SK-N-SH treated with all-trans-retinoic acid at 6 μM for 48 hours (cell line): Measurements from ENCODE around the gene JDP2.

Source experiments
- ATAC-seq: fragments of 200-7000 bp; cut with Tn5 transposase; 3 replicates; pipeline ENCODE4 v1.9.1; 2020; ENCODE audit warnings: mild to moderate bottlenecking, moderate library complexity
- ARNTL ChIP-seq: fragments of 450-650 bp; formaldehyde crosslinking; IDR thresholded peaks from 2 replicates; pipeline ENCODE4 v1.5.0; 2020; ENCODE audit warnings: low read depth, mild to moderate bottlenecking, moderate library complexity, borderline replicate concordance
- BACH2 ChIP-seq: fragments of 250-450 bp; sonication (Bioruptor Pico); IDR thresholded peaks from 2 replicates; pipeline ENCODE4 v1.9.0; 2021; ENCODE audit warnings: mild to moderate bottlenecking, borderline replicate concordance
- CREB5 ChIP-seq: fragments of 250-450 bp; sonication (Bioruptor Pico); IDR thresholded peaks from 2 replicates; pipeline ENCODE4 v1.5.1; 2020; ENCODE audit warnings: low read depth, mild to moderate bottlenecking, moderate library complexity
- CSDC2 ChIP-seq: fragments of 250-450 bp; sonication (Bioruptor Pico); IDR thresholded peaks from 2 replicates; pipeline ENCODE4 v1.5.0; 2020; ENCODE audit warnings: mild to moderate bottlenecking, moderate library complexity
- CSRNP3 ChIP-seq: fragments of 250-450 bp; sonication (Bioruptor Pico); IDR thresholded peaks from 2 replicates; pipeline ENCODE4 v1.5.1; 2021; ENCODE audit warnings: mild to moderate bottlenecking, moderate library complexity
- ESRRG ChIP-seq: fragments of 250-450 bp; sonication (Bioruptor Pico); IDR thresholded peaks from 2 replicates; pipeline ENCODE4 v1.6.1; 2021; ENCODE audit warnings: mild to moderate bottlenecking
- GLIS3 ChIP-seq: fragments of 250-450 bp; sonication (Bioruptor Pico); IDR thresholded peaks from 2 replicates; pipeline ENCODE4 v1.5.0; 2020; ENCODE audit warnings: mild to moderate bottlenecking, moderate library complexity
- ISL1 ChIP-seq: fragments of 250-450 bp; sonication (Bioruptor Pico); IDR thresholded peaks from 2 replicates; pipeline ENCODE4 v2.1.2; 2022; ENCODE audit warnings: mild to moderate bottlenecking, moderate library complexity
- OSR1 ChIP-seq: fragments of 250-450 bp; sonication (Bioruptor Pico); IDR thresholded peaks from 2 replicates; pipeline ENCODE4 v1.8.0; 2022; ENCODE audit warnings: moderate library complexity, mild to moderate bottlenecking, inconsistent platforms
- PPARA ChIP-seq: fragments of 250-450 bp; sonication (Bioruptor Pico); IDR thresholded peaks from 2 replicates; pipeline ENCODE4 v1.5.0; 2020; ENCODE audit warnings: mild to moderate bottlenecking, borderline replicate concordance
- RARB ChIP-seq: fragments of 250-450 bp; sonication (Bioruptor Pico); IDR thresholded peaks from 2 replicates; pipeline ENCODE4 v1.8.0; 2021; ENCODE audit warnings: mild to moderate bottlenecking, moderate library complexity
- TCF4 ChIP-seq: fragments of 250-450 bp; sonication (Bioruptor Pico); IDR thresholded peaks from 2 replicates; pipeline ENCODE4 v1.8.0; 2021; ENCODE audit warnings: mild to moderate bottlenecking, moderate library complexity, borderline replicate concordance
- TOX ChIP-seq: fragments of 250-450 bp; sonication (Bioruptor Pico); IDR thresholded peaks from 2 replicates; pipeline ENCODE4 v1.8.0; 2021; ENCODE audit warnings: mild to moderate bottlenecking, moderate library complexity, borderline replicate concordance
- ZC3H10 ChIP-seq: fragments of 250-450 bp; sonication (Bioruptor Pico); IDR thresholded peaks from 2 replicates; pipeline ENCODE4 v1.5.1; 2021; ENCODE audit warnings: mild to moderate bottlenecking, moderate library complexity
- ZFP3 ChIP-seq: fragments of 250-450 bp; sonication (Bioruptor Pico); IDR thresholded peaks from 2 replicates; pipeline ENCODE4 v1.5.0; 2020; ENCODE audit warnings: mild to moderate bottlenecking, moderate library complexity
- ZFP30 ChIP-seq: fragments of 450-650 bp; formaldehyde crosslinking; IDR thresholded peaks from 2 replicates; pipeline ENCODE4 v1.5.0; 2022; ENCODE audit warnings: mild to moderate bottlenecking, moderate library complexity
- ZNF565 ChIP-seq: fragments of 450-650 bp; formaldehyde crosslinking; conservative IDR thresholded peaks from 2 replicates; pipeline ENCODE4 v1.5.0; 2020; ENCODE audit warnings: low read depth, mild to moderate bottlenecking, moderate library complexity
- ZNF70 ChIP-seq: fragments of 450-650 bp; formaldehyde crosslinking; IDR thresholded peaks from 2 replicates; pipeline ENCODE4 v1.5.0; 2020; ENCODE audit warnings: mild to moderate bottlenecking, moderate library complexity
- ZNF8 ChIP-seq: fragments of 450-650 bp; formaldehyde crosslinking; IDR thresholded peaks from 2 replicates; pipeline ENCODE4 v1.5.0; 2020; ENCODE audit warnings: mild to moderate bottlenecking, moderate library complexity
- TF ChIP-seq, protein P1 (sequence below): fragments of 250-450 bp; sonication (Bioruptor Pico); IDR thresholded peaks from 2 replicates; pipeline ENCODE4 v1.8.0; 2020; ENCODE audit warnings: mild to moderate bottlenecking, moderate library complexity, borderline replicate concordance
- TF ChIP-seq, protein P2 (sequence below): fragments of 250-450 bp; sonication (Bioruptor Pico); IDR thresholded peaks from 2 replicates; pipeline ENCODE4 v1.5.0; 2020; ENCODE audit warnings: mild to moderate bottlenecking, moderate library complexity

JDP2 gene

GRCh38 chr14:75456069-75456996 lies 28.5 kb downstream of the JDP2 start:
- no peak for ATAC-seq
- TF ChIP-seq ZC3H10 (CRISPR knock-in tag) = no peak
- TF ChIP-seq ZNF565 = no peak
- TF ChIP-seq TCF4 (CRISPR knock-in tag) = no peak
- no peak for TF ChIP-seq PPARA
- TF ChIP-seq CSDC2 (CRISPR knock-in tag) = no peak
- no peak for TF ChIP-seq BACH2 (CRISPR knock-in tag)
- TF ChIP-seq ARNTL (CRISPR knock-in tag) = no peak
- TF ChIP-seq, protein P1, sequence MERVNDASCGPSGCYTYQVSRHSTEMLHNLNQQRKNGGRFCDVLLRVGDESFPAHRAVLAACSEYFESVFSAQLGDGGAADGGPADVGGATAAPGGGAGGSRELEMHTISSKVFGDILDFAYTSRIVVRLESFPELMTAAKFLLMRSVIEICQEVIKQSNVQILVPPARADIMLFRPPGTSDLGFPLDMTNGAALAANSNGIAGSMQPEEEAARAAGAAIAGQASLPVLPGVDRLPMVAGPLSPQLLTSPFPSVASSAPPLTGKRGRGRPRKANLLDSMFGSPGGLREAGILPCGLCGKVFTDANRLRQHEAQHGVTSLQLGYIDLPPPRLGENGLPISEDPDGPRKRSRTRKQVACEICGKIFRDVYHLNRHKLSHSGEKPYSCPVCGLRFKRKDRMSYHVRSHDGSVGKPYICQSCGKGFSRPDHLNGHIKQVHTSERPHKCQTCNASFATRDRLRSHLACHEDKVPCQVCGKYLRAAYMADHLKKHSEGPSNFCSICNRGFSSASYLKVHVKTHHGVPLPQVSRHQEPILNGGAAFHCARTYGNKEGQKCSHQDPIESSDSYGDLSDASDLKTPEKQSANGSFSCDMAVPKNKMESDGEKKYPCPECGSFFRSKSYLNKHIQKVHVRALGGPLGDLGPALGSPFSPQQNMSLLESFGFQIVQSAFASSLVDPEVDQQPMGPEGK (CRISPR knock-in tag) = no peak
- TF ChIP-seq ZNF70 (CRISPR knock-in tag) = no peak
- no peak for TF ChIP-seq TOX (CRISPR knock-in tag)
- no peak for TF ChIP-seq ISL1 (CRISPR knock-in tag)
- TF ChIP-seq CREB5 (CRISPR knock-in tag) = no peak
- TF ChIP-seq CSRNP3 (CRISPR knock-in tag) = no peak
- TF ChIP-seq, protein P2, sequence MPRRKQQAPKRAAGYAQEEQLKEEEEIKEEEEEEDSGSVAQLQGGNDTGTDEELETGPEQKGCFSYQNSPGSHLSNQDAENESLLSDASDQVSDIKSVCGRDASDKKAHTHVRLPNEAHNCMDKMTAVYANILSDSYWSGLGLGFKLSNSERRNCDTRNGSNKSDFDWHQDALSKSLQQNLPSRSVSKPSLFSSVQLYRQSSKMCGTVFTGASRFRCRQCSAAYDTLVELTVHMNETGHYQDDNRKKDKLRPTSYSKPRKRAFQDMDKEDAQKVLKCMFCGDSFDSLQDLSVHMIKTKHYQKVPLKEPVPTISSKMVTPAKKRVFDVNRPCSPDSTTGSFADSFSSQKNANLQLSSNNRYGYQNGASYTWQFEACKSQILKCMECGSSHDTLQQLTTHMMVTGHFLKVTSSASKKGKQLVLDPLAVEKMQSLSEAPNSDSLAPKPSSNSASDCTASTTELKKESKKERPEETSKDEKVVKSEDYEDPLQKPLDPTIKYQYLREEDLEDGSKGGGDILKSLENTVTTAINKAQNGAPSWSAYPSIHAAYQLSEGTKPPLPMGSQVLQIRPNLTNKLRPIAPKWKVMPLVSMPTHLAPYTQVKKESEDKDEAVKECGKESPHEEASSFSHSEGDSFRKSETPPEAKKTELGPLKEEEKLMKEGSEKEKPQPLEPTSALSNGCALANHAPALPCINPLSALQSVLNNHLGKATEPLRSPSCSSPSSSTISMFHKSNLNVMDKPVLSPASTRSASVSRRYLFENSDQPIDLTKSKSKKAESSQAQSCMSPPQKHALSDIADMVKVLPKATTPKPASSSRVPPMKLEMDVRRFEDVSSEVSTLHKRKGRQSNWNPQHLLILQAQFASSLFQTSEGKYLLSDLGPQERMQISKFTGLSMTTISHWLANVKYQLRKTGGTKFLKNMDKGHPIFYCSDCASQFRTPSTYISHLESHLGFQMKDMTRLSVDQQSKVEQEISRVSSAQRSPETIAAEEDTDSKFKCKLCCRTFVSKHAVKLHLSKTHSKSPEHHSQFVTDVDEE = no peak
- TF ChIP-seq OSR1 = no peak
- TF ChIP-seq ZNF8 (CRISPR knock-in tag) = no peak
- no peak for TF ChIP-seq ZFP30 (CRISPR knock-in tag)
- no peak for TF ChIP-seq RARB (CRISPR knock-in tag)

GRCh38 chr14:75456997-75457335 lies 29.1 kb downstream of the JDP2 start:
- ATAC-seq = no peak
- TF ChIP-seq TCF4 (CRISPR knock-in tag) = no peak
- TF ChIP-seq ESRRG = no peak
- no peak for TF ChIP-seq ZFP3
- TF ChIP-seq, protein P2 = no peak
- TF ChIP-seq ZNF70 (CRISPR knock-in tag) = no peak
- TF ChIP-seq ARNTL (CRISPR knock-in tag) = no peak
- no peak for TF ChIP-seq CSRNP3 (CRISPR knock-in tag)
- no peak for TF ChIP-seq GLIS3 (CRISPR knock-in tag)
- TF ChIP-seq ZFP30 (CRISPR knock-in tag) = no peak
- TF ChIP-seq PPARA = no peak
- TF ChIP-seq OSR1 = no peak
- TF ChIP-seq TOX (CRISPR knock-in tag) = no peak
- no peak for TF ChIP-seq BACH2 (CRISPR knock-in tag)
- no peak for TF ChIP-seq RARB (CRISPR knock-in tag)
- TF ChIP-seq, protein P1 (CRISPR knock-in tag) = no peak
